AG09319 (cell line): ENCODE measurements around the gene MALSU1.

Experiments
- DNase-seq: peaks from one replicate; pipeline ENCODE4 v3.0.0-alpha.2; 2010; ENCODE audit warnings: low read depth; ENCODE audit errors: extremely low read depth
- TF ChIP-seq, protein P1 (sequence below): IDR thresholded peaks from 2 replicates; pipeline ENCODE4 v1.5.1; 2011; ENCODE audit warnings: low read depth, mild to moderate bottlenecking, inconsistent platforms, low read length, moderate library complexity

Gene MALSU1

DNA sequence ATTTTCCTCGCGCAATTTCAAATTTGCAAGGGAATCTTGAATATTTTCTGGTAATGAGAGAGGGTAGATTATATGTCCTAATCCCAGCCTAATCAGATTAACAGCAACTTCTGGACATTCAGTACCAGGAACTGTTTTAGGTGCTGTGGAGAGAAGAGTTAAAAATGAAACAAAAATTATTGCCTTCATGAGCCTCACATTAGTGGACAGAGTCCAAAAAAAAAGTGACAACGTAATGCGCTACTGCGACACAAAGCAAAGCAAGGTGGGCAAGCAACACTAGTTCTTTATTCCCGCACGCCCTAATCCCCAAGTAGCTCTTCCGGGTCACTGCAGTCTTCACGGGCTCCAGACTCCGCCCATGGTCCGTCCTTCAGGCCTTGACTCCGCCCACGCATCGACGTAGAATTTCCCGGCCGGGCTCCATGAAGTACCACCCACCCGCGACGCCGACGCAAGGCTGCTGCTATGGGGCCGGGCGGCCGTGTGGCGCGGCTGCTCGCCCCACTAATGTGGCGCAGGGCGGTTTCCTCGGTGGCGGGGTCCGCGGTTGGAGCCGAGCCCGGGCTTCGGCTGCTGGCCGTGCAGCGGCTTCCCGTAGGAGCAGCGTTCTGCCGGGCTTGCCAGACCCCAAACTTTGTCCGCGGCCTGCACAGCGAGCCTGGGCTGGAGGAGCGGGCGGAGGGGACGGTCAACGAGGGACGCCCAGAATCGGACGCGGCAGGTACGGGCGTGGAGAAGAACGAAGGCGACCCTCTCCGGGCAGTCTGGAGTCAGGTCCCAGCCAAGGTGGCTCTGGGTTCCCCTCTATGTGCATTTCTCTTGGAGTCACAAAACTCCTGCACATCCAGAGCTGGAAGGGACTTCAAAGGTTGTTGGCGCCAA lies at the start of gene MALSU1:
TSS of gene MALSU1 (plus strand) at position 455 of the 885 bp plus-strand sequence. CDS start at position 469, 14 bp downstream.
- TF ChIP-seq, protein P1, sequence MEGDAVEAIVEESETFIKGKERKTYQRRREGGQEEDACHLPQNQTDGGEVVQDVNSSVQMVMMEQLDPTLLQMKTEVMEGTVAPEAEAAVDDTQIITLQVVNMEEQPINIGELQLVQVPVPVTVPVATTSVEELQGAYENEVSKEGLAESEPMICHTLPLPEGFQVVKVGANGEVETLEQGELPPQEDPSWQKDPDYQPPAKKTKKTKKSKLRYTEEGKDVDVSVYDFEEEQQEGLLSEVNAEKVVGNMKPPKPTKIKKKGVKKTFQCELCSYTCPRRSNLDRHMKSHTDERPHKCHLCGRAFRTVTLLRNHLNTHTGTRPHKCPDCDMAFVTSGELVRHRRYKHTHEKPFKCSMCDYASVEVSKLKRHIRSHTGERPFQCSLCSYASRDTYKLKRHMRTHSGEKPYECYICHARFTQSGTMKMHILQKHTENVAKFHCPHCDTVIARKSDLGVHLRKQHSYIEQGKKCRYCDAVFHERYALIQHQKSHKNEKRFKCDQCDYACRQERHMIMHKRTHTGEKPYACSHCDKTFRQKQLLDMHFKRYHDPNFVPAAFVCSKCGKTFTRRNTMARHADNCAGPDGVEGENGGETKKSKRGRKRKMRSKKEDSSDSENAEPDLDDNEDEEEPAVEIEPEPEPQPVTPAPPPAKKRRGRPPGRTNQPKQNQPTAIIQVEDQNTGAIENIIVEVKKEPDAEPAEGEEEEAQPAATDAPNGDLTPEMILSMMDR, result no peak
- peak; percentile 85 for DNase-seq

DNA sequence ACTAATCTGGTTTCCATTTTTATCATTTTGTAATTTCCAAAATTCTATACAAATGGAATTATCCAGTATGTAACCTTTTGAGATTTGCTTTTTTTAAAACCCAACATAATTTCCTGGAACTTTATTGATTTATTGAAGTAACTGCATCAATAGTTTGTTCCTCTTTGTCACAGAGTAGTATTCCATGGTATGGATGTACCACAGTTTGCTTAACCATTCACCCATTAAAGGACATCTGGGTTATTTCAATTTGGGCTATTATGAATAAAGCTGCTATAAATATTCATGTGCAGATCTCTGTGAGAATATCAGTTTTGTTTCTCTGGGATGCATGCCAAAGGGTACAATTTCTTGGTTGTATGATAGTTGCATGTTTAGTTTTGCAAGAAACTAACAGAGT lies 49.7 kb upstream of the MALSU1 start:
- DNase-seq, result no peak

DNA sequence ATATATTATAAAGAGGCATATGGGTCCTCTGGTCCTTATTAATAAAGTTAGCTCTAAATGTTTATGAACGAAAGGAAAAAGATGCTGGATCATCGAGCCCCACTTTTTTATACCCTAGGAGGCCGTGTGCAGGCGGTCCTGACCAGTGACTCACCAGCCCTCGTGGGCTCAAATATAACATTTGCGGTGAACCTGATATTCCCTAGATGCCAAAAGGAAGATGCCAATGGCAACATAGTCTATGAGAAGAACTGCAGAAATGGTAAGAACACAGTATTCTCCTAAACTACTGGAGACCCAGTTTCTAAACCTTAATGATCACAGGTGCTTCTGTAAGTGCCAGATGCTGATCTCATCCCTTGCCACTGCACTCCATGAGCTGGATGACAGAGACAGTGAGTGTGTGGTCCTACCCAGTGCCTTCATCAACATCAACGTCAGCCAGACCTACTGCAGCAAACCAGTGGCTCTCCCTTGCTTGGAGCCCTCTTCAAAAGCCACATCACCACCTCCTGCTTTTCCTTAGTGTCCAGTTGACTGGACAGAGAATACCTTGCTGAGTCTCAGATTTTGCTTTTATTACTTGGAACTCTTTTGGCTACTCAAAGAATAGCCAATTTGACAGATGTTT lies 45.0 kb upstream of the MALSU1 start:
- no peak for DNase-seq
- TF ChIP-seq, protein P1, result no peak

More for the DNA sequence above, 49.7 kb upstream of the MALSU1 start:
- TF ChIP-seq, protein P1, result no peak

GRCh38 chr7:23256731-23257130 lies 42.4 kb upstream of the MALSU1 start:
- no peak for DNase-seq
- TF ChIP-seq, protein P1, result no peak

DNA sequence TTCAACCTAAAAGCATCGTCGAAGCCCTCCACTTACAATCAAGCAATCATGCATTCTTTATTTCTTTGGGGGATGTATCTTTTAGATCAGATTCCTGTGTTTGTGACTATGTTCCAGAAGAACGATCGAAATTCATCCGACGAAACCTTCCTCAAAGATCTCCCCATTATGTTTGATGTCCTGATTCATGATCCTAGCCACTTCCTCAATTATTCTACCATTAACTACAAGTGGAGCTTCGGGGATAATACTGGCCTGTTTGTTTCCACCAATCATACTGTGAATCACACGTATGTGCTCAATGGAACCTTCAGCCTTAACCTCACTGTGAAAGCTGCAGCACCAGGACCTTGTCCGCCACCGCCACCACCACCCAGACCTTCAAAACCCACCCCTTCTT lies 38.8 kb upstream of the MALSU1 start:
- TF ChIP-seq, protein P1, result no peak
- no peak for DNase-seq

DNA sequence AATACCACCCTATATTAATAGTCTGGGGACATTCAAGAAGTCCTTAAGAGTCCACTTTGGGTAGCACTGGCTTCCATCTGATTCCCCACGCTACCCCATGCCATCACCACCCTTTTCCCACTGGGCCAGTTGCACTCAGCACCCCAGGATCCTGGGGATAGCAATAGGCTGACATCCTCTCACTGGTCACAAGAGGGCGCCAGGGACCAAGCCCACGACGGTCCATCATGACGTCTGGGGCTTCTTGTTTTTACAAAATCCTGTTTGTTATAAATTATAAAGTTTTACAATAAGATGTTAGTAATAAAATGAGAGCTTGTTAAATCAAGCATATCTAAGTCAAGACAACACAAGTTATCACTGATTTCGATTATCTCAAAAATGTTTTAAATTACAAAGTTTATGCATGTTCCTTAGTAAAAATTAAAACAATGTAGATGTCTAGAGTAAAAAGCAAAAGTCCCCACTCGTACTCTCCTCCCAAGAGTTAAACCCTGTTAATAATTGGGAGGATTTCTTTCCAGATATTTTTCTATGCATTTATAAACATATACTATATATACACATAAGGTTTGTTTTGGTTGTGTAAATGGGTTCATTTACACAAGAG lies 37.2 kb upstream of the MALSU1 start:
- TF ChIP-seq, protein P1, result peak; percentile 95
- DNase-seq, result peak; percentile 28
